LoVo (cell line): ENCODE measurements around the gene MALRD1.

Experiments
- DNase-seq: peaks from one replicate; pipeline ENCODE4 v3.0.0-alpha.2; 2016; ENCODE audit warnings: low spot score

MALRD1 gene

DNA sequence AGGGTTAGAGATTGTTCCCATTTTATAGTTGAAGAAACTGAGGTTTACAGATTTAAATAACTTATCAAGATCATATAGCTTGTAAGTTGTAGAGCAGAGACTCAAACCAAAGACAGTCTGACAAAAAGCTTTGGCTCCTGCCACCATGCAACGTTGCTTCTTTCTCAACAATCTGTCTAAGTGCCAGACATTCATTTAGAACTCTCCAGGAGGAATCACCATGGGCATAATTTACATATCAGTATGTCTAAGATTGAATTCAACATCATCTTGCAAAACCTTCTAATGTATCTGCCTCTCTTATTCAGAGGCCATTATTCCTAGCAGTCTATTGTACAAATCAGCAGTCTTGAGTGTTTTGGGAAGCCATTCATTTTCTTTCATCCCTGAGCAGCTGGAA lies 604.1 kb downstream of the MALRD1 start:
- DNase-seq, result no peak

DNA sequence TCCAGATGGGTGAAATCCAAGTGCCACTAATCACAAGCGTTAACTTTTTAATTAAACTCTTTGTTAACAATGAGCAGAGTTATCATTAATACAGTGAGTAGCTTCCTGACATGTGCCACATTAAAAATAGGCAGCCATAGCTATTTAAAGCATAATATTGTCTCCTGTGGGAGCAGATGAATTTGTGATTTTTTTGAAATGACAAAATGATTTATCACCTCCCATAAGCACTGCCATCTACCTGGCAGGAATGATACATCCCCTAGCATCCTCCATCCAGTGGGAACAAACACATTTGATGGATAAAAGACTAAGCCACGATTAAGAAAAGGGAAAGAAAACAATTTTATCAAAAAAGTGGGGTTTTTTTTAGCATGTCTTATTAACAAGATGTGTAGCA lies 605.3 kb downstream of the MALRD1 start:
- DNase-seq, result no peak

DNA sequence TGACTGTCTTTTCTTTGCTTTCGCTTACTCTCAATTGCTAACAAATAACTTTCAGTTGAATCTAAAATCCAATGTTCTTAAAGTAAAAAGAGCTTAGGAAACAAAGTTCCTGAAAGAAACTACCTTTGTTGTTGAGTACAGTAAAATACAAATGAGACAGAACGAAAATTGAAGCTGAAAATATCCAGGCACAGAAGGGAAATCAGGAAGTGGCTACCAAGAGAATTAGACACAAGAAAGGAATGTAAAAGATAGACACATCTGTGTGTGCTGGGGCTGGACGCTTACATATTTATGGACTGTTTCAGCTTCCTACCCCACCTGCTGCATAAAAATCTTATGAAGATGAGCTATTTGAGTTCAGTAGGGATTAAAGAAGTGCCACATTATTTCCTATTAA lies 606.0 kb downstream of the MALRD1 start:
- no peak for DNase-seq

DNA sequence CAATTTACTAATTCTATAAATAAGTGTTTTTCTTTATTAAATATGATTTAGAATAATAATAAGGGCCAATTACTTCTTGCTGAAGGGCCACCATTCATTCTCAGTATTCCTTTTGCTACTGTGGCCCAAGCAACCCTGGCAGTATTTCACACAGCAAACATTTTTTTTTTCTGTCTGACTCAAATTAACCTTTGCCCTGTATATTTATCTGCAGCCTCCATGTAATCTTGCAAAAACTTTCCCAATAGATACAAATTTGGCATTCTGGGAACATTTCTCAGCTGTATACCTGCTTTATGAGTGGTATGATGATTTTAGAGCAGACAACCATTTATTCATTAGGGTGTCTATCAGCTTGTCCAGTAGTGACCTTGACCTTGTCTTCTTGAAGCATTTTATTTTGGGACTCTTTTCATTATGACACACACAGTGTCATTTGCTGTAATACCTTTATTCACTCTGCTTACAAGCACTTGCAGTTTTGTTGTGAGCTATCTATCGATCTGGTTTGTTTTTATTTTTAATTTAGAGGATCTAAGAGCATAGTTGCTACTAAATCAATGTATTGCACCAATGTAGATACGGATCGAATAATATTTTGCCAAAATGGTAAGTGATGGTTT lies 607.9 kb downstream of the MALRD1 start:
- no peak for DNase-seq

DNA sequence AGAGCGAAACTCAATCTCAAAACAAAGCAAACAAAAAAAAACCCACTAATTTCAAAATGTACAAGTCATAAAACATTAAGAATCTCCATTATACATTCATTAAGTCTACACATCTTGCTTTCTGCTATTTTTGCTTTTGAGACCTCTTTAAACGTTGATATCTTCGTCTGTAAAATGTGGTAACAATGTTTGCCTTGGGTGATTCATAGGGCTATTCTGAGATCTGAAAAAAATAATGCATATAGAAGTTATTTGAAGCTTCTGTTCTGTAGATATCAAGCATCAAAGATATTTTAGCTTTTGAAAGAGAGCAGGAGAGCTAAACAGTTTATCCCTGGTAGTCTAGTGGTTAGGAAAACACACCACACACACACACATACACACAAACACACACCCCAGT lies 609.5 kb downstream of the MALRD1 start:
- DNase-seq, result no peak

DNA sequence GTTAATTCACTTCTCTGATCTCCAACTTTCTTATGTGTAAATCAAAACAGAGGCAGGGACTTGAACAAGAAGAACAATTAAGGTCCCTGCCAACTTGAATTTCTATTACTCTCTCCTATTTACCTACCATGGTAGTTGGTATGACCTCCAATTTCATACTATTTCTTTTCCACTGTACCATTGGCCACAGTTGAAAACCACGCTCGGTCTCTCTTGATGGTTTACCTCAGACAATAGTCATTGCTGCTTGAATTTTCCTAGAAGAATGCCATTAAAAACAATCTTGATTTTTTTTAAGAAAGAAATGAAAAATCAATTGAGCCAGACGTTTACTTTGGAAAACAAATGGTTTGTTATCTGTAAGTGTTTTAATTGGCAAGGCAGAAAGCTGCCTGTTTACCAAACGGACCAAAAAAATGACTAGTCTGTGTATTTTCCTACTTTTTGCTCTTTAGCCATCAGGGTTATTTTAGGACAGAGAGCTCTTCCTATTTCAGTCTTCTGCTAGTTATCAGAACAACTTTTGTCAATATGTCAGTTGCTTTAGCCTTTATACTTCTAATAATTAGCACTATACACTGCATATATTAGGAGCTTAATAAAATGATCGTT lies 610.1 kb downstream of the MALRD1 start:
- DNase-seq, result no peak

DNA sequence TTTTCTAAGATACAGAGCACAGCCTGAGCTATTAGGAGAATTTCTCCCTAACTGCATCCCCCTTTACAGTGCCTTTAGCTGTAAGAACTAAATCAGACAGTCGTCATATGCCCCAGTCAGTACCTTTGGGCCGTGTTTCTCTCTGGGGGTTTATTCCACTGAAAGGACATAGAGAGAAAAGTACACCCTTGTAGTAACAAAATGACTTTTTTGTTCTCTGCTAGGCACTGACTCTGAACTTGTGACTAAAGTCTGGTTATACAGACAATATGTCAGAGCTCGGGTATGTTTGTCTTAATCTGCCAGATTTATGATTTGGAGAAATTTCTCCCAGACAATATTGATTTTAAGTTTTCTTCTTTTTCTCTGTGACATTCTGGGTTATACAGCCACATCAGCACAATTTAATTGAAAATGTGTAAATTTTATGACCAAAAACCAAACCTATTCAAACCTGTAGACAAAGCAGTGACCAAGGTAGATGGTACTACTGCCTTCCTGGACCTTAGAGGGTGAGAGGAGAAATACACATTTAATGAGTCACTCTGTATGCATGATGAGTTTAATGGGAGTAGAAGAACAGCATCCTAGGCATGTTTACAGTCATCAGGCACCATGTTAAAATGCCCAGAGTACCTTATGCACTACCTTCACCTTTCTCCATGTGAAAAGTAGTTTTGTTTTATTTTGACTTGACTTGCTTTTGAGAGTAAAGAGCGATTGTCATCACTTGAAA lies 611.5 kb downstream of the MALRD1 start:
- no peak for DNase-seq

DNA sequence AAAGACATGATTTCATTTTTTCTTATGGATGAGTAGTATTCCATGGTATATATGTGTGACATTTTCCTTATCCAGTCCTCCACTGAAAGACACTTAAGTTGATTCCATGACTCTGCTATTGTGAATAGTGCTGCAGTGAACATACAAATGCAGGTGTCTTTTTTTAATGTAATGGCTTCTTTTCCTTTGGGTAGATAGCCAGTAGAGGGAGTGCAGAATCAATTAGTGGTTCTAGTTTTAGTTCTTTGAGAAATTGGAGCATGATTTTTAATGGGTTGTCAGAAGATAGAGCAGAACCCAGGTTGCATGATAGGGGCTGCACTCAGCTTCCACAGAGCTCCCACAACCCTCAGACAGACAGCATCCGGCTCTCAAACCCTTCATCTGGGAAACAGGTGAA lies 614.7 kb downstream of the MALRD1 start:
- no peak for DNase-seq

DNA sequence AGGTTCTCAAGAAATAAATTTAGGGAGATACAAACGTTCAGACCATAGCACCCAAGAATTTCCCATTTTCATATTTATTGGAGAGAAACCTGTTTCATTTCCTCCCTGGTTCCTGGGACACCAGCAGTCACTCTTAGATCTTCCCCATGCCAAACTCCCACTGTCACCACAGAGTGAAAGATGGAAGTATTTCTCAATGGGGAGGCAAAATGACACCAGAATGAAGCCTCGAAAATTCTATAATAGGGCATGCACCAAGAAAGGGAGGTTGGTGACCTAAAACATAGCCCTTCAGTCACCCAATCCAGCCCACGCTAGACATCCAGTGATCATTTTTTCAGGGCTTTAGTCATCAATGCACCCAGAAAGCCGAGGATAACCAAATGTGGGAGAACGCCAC lies 619.5 kb downstream of the MALRD1 start:
- no peak for DNase-seq

DNA sequence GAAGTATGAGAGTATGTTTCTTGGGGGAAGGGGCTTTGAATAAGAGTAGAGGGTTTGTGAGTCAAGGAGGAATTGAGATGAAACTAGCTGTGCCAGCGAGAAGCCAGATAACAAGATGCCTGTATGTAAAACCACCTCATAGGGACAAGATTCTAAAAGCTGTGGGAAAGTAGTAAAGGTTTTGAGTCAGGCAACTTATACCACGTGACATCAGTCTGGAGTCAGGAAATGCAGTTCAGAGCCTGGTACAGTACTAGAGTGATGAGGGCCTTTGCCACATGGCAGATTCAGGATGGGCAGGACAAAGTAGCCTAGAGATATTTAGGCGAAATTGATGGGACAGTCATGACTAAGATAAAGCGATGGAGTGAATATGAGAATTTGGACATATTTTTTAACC lies 627.5 kb downstream of the MALRD1 start:
- DNase-seq, result no peak

DNA sequence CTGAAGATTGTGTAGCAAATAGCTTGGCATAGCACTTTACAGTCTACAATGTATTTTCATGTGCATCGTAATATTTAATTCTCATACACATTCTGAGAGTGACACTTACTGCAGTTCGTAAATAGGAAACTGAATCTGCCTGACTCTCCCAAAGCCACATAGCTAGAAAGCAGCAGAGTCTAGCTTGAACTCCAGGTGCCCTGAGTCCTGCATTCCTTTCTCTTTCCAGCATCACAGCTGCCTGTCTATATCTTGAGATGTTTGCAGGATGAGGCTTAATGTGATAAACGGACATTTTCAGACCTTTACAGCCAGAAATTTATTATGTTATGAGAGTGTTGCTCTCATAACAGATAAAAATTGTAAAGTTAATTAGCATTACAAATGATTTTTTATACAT lies 634.8 kb downstream of the MALRD1 start:
- DNase-seq, result no peak

DNA sequence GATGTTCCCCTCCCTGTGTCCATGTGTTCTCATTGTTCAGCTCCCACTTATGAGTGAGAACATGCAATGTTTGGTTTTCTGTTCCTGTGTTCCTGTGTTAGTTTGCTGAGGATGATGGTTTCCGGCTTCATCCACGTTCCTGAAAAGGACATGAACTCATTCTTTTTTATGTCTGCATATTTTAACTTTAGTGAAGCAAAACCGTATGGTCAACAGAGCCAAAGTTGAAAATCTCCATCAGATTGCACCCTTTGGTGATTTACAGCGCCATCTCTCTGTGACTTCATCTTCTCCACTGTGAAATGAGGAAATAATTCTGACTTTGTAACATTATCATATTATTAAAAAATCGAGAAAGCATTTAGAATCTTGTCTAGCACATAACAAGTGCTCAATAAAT lies 635.4 kb downstream of the MALRD1 start:
- no peak for DNase-seq

DNA sequence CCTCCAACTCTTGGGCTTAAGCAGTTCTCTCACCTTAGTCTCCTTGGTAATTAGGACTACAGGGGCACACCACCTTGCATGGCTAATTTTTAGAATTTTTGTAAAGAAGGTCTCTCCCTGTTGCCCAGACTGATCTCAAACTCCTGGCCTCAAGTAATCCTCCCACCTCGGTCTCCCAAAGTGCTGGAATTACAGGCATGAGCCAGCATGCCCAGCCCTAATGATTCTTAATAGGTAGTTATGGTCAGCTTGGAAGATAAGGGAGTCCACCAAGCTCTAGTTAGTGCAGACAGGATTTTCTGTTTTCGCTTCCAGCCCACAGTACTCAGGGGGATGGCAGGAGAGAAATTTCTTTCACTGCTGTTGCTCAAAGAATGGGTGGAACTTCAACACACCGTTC lies 639.7 kb downstream of the MALRD1 start:
- DNase-seq, result no peak

DNA sequence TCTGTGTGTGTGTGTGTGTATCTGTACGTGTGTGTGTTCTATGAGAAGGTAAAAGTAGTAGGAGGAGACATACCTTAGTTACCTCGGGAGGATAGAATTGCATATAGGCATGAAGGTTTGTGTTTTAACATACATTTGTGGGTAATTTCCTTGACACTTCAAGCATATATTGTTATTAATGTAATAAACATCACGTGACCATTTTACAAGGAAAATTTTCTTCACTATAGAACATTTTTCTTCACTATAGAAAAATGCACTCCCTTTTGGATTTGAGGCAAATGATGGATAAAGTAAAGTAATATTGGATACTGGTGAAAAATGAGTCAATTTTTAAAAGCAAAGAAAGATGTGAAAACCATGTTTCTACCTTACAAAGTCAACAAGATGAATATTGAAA lies 640.6 kb downstream of the MALRD1 start:
- no peak for DNase-seq

DNA sequence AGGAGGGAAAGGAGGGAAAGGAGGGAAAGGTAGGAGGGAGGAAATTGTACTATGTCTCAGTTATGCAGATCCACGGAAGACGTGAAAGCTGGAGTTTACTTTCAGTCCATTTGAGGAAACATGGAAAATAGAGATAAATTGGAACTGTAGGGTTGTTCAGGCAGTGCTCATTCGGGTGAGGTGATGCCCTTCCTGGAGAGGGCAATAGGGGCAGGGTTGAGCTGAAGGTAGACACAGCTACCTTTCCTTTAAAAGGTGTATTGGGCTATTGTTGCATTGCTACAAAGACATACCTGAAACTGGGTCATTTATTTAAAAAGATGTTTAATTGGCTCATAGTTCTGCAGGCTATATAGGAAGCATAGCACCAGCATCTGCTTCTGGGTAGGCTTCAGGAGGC lies 650.7 kb downstream of the MALRD1 start:
- DNase-seq, result no peak

DNA sequence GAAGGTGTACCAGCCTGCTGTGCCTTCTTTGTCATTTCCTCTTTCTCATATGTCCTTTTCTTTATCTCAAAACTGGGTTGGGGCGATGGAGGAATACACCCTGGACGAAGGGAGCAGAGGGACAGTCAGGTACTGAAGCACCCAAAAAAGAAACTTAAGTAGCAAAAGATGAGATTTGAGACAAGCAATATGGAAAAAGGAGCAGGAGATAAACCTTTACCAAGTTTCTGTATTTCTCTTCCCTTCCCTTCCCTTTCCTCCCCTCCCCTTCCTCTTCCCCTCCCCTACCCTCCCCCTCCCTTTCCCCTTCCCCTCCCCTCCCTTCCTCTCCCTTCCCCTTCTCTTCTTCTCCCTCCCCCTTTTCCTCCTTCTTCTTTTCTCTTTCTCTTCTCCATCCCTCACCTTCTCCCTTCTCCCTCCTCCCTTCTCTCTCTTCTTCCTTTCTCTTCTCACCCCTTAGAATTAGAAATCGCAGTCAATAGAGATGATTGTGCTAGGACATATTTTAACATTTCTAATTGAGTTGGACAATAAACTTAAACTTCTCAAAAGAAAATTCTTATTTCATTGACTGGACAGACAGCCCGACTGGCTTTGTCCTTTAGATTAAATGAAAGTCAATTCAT lies 652.9 kb downstream of the MALRD1 start:
- no peak for DNase-seq

DNA sequence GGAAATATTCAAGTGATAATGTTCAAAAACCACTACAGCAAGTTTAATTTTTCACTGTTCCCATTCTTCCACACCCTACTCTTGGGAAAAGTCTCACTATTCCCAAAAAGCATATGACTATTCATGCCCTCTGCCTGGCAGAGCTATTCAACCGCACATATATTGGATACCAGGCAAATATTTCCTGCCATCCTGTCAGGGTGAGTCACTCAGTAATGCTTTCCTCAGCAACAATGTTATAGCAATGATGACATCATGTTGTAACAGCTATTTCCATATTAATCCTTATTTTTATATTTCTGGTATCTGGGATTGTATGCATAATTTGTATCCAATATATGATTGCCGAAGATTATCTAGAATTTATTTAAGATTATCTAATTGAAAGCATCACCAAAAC lies 653.6 kb downstream of the MALRD1 start:
- no peak for DNase-seq

DNA sequence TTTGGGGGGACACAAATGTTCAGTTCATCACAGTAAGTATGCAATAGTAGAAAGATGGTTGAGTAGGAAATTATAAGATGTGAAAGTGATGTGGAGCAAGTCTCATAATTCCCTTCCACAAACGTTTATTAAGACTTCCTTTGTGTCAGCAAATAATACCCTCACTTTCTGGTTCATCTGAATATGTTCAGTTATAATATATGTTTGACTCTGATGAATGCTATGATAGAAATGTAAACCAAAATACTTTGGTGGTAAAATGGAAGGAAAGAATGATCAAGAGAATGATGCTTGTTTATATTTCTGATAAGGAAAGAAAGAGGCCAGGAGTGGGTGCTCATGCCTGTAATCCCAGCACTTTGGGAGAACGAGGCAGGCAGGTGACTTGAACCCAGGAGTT lies 655.9 kb downstream of the MALRD1 start:
- DNase-seq, result no peak

DNA sequence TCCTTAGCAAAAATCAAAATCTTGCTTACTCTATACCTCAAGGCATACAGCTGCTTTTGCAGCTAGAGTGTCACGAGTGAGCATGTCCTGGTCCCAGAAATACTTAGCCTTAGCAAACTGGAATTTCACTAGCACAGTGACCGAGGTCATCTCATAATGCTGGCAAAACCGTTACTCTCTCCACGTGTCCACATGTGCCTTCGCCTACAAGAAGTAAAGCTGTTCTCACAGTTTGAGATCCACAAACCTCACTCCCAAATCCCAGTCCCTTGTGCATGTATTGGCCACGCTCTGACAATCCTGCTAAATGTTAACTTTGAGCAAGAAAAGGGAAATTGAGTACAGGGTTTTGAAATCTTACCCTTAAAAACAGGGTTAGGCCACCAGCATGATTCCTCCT lies 656.6 kb downstream of the MALRD1 start:
- no peak for DNase-seq

DNA sequence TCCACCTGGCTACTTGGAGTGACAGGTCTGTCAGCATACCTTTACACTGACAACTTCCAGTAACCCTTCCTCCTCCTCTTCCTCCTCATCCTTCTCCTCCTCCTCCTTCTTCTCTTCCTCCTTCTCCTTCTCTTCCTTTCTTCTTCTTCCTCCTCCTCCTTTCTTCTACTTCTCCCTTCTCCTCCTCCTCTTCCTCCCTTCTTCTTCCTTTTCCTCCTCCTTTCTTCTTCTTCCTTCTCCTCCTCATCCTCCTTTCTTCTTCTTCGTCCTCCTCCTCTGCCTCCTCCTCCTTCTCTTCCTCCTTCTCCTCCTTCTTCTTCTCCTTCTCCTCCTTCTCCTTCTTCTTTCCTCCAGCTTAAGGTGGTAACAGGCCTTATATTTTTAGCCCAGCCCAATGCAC lies 658.3 kb downstream of the MALRD1 start:
- no peak for DNase-seq

DNA sequence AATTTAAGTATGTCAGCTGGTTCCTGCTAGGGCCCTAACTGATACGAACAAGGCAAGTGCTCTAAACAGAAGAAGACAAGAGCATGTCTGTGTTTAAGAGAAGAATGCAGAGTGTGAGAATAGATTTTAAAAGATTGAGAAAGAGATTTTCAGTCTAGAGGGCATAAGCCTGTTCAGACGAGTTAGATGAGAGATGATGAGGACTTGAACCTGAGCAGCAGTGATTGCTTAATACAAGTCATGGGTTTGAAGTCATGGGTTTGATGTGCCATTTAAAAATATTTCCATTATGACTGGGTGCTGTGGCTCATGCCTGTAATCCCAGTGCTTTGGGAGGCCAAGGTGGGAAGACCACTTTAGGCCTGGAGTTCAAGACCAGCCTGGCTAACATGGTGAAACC lies 658.8 kb downstream of the MALRD1 start:
- DNase-seq, result no peak

DNA sequence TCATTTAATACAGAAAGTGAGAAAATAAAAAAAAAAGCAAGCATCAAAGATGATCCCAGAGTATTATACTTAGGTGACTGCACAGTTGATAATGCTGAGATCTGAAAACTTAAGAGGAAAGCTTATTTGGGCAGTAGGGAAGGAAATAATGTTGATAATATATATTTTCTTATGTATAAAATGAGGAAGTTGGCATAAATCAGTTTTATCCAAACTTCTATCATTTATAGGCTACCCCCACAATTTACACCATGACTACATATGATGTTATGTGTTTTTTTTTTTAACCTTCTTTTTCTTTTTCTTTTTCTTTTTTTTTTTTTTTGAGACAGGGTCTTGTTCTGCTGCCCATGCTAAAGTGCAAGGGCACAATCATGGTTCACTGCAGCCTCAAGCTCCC lies 659.4 kb downstream of the MALRD1 start:
- no peak for DNase-seq

DNA sequence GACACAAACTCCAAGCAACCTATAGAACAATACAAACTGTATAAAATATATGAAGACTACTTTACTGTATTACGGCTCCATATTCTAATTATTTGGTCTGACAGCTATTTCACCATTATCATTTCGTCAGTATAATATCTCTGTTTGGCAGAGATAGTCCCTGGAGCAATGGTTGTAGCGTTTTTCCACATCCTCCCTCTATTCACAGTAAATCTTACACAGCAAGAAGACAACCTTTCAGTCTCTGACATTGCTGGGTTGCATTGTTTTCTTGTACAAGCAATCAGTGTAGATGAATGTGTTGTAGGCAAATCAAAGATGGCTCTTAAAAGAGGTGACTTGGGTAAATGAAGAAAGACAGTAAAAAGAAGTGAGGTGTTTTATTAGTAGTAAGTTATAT lies 662.0 kb downstream of the MALRD1 start:
- no peak for DNase-seq
